D721Med (cell line): ENCODE results near the gene FBN3.

Source experiments
- DNase-seq: peaks from one replicate; pipeline ENCODE4 v3.0.0; 2011; ENCODE audit warnings: low spot score; ENCODE audit not compliant: insufficient read length
- FAIRE-seq: peaks from 2 replicates; lab custom pipeline; 2011; peaks lifted over from hg19 to GRCh38; lab: Jason Lieb, UNC
- CTCF ChIP-seq: IDR thresholded peaks from 2 replicates; pipeline ENCODE4 v1.5.1; 2012; ENCODE audit warnings: mild to moderate bottlenecking, control low read depth; ENCODE audit not compliant: insufficient read depth; ENCODE audit errors: missing control alignments

Gene FBN3

GRCh38 chr19:8149261-8150094 lies at the start of gene FBN3:
TSS of gene FBN3 (minus strand) at chr19:8149592. CDS start at chr19:8147480, 2,112 bp downstream.
- FAIRE-seq (no peak), DNase-seq (peak; percentile 32)
- TF ChIP-seq CTCF = no peak

- no peak for FAIRE-seq
- no peak for DNase-seq
- no peak for TF ChIP-seq CTCF
Measured at GRCh38 chr19:8196271-8196927, 47.0 kb upstream of the FBN3 start.

DNA sequence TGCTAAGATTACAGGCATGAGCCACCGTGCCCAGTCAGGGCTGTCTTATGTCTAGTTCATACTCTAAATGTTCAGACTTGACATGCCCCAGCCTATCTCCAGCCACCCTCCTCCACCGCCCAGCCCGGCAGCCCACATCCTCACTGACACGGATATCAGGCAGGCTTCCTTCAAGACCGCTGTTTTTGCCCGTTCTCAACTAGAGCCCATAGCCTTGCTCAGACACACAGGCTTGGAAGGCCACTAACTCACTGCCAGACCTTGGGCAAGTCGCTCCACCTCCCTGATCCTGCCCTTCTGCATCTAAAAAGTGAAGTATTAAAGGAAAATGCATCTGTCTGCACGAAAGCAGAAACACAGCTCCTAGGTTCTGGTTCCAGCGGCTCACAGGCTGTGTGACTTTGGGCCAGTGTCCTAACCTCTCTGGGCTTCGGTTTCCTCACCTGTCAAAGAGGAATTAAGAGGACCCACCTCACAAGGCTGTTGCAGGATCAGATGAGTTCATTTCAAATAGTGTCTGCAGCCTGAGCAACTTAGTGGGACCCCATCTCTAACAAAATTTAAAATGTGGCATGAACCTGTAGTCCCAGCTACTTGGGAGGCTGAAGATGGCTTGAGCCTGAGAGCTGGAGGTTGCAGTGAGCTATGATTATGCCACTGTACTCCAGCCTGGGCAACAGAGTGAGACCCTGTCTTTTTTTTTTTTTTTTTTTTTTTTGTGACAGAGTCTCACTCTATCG lies 45.3 kb upstream of the FBN3 start:
- DNase-seq = no peak
- no peak for TF ChIP-seq CTCF
- FAIRE-seq = no peak

DNA sequence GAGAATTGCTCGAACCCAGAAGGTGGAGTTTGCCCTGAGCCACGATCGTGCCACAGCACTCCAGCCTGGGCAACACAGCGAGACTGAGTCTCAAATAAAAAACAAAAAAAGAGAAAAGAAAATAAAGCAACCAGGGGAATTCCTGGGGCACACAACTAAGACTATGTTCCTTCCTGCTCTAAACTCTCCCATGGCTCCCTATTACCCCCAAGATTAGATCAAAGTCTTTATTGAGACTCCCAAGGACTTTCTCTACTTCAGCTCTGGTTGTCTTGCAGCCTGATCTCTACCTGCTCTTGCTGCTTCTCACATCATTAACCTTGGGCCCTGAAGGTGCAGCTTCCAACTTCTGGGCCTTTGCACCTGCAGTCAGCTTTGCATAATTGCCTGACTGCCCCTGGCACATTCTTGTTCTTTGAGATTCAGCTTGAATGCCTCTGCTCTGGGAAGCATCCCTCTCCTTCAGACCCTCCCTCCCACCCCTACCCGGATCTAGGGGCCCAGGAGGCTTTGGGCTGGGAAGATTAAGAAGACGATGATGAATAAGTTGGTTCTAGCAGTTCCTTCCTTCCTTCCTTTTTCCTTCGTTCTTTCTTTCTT lies 42.9 kb upstream of the FBN3 start:
- no peak for TF ChIP-seq CTCF
- no peak for FAIRE-seq

GRCh38 chr19:8185343-8186068 lies 36.1 kb upstream of the FBN3 start:
- FAIRE-seq (no peak), DNase-seq (no peak)
- no peak for TF ChIP-seq CTCF

More for the DNA sequence above, 42.9 kb upstream of the FBN3 start:
- DNase-seq = no peak

GRCh38 chr19:8184274-8184673 lies 34.9 kb upstream of the FBN3 start:
- FAIRE-seq = no peak
- no peak for DNase-seq
- no peak for TF ChIP-seq CTCF
